GM18505 (cell line): Measurements from ENCODE around the gene PASD1.
"Not testable (repeated sequence)": the region's sequence is repeated elsewhere in the genome, so short reads cannot be mapped to it uniquely, and the experiment has no call there.

Experiments
- ATAC-seq: cut with Tn5 transposase; IDR thresholded peaks from one replicate; pipeline ENCODE4 v1.9.1; 2021; ENCODE audit not compliant: unreplicated experiment
- POLR2A ChIP-seq: IDR thresholded peaks from 4 replicates; pipeline ENCODE4 v1.6.1; 2011; ENCODE audit warnings: borderline replicate concordance; ENCODE audit not compliant: insufficient read depth, insufficient read length; ENCODE audit errors: extremely low read depth

PASD1 gene

GRCh38 chrX:151687635-151688034 is 124.2 kb downstream of the PASD1 start:
- ATAC-seq, result no peak
- TF ChIP-seq POLR2A, result no peak

- no peak for ATAC-seq
Measured at GRCh38 chrX:151688695-151689094, 125.2 kb downstream of the PASD1 start.

DNA sequence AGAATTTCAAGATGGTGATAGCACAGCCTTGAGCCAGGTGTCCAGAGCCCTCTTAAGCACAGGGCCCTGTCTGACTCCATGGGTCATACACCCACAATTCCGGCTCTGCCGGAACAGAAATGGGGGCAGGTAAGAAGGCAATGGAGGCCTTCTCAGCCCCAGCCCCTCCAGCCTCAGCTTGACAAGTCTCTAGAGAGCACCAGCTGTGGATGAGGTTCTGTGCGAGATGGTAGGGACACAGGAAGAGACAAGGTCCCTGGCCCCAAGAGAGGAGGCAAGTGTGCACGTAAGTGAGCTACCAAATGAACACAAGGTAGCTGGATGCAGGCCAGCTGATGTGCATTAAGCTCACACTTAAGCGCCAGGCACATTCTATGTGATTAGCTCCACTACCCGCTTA is 129.3 kb downstream of the PASD1 start:
- ATAC-seq, result no peak
- no peak for TF ChIP-seq POLR2A

More at GRCh38 chrX:151688695-151689094, 125.2 kb downstream of the PASD1 start:
- TF ChIP-seq POLR2A, result no peak

GRCh38 chrX:151694121-151694520 is 130.6 kb downstream of the PASD1 start:
- TF ChIP-seq POLR2A, result no peak
- ATAC-seq, result no peak

- TF ChIP-seq POLR2A, result no peak
- ATAC-seq, result no peak
Measured at GRCh38 chrX:151694661-151695582, 131.4 kb downstream of the PASD1 start, which contains the start of gene PRRG3. Gene PRRG3 (plus strand): TSS chrX:151695458. CDS start chrX:151698815, 3,357 bp downstream.

GRCh38 chrX:151695583-151696340 is 132.3 kb downstream of the PASD1 start:
- no peak for TF ChIP-seq POLR2A
- no peak for ATAC-seq

DNA sequence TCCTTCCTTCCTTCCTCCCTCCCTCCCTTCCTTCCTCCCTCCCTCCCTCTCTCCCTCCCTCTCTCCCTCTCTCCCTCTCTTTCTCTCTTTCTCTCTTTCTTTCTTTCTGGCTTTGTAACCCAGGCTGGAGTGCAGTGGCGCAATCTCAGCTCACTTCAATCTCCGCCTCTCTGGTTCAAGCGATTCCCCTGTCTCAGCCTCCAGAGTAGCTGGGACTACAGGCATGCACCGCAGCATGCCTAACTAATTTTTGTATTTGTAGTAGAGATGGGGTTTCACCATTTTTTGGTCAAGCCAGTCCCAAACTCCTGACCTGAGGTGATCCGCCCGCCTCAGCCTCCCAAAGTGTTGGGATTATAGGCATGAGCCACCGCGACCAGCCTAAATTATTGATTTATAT is 133.6 kb downstream of the PASD1 start:
- ATAC-seq, result not testable (repeated sequence)

GRCh38 chrX:151697522-151697921 is 134.0 kb downstream of the PASD1 start:
- TF ChIP-seq POLR2A, result no peak
- no peak for ATAC-seq

DNA sequence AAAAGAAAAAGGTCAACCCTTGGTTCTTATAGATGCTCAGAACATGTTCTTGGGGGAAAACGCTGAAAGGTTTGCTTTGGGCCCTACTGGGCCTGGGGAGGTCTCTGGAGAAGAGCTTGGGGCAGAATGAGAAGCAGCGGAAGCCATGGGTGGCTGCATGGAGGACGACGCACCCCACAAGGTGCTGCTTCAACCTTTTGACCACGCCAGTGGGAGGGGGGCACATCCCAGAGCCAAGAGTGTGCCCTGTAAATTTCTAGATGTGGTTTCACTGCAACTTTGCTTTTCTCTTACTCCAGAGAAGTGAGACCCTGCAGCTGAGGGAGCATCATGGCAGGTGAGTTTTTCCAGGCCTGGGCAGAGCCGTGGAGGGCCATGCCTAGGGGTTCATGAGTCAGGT is 135.0 kb downstream of the PASD1 start:
- ATAC-seq, result no peak
- no peak for TF ChIP-seq POLR2A

GRCh38 chrX:151699746-151700145 is 136.3 kb downstream of the PASD1 start:
- no peak for ATAC-seq
- TF ChIP-seq POLR2A, result no peak

GRCh38 chrX:151700581-151700980 is 137.1 kb downstream of the PASD1 start:
- no peak for TF ChIP-seq POLR2A
- no peak for ATAC-seq

DNA sequence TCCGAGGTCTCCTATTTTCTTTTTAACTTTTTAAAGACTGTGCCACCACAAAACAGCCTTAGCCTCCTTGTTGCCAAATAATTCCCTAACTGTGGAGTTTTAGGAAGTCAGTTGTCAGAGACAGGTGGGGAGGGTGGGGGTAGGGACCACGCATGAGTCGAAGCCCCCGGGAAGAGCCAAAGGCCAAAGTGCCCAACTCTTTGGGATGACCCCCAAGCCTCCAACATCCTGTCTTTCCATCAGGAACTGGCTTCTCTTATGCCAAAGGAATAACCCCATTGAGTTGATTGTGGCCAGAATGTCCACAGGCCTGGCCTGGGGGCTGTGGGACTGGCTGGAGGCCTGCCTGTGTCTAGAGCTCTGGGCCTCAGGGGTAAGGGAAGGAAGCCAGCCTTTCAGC is 137.6 kb downstream of the PASD1 start:
- no peak for ATAC-seq
- no peak for TF ChIP-seq POLR2A

- no peak for TF ChIP-seq POLR2A
- ATAC-seq, result no peak
Measured at GRCh38 chrX:151701531-151701930, 138.1 kb downstream of the PASD1 start.
